H54 (cell line): ENCODE measurements around the gene DNAAF3.

Source experiments
- DNase-seq: peaks from one replicate; pipeline ENCODE4 v3.0.0; 2011; ENCODE audit warnings: low spot score, mixed read lengths; ENCODE audit not compliant: insufficient read length
- FAIRE-seq: peaks from 3 replicates; lab custom pipeline; 2011; peaks lifted over from hg19 to GRCh38; lab: Jason Lieb, UNC
- POLR2A ChIP-seq: IDR thresholded peaks from 2 replicates; pipeline ENCODE4 v1.6.1; 2011; ENCODE audit warnings: low read depth, mild to moderate bottlenecking, low read length

DNAAF3 gene

DNA sequence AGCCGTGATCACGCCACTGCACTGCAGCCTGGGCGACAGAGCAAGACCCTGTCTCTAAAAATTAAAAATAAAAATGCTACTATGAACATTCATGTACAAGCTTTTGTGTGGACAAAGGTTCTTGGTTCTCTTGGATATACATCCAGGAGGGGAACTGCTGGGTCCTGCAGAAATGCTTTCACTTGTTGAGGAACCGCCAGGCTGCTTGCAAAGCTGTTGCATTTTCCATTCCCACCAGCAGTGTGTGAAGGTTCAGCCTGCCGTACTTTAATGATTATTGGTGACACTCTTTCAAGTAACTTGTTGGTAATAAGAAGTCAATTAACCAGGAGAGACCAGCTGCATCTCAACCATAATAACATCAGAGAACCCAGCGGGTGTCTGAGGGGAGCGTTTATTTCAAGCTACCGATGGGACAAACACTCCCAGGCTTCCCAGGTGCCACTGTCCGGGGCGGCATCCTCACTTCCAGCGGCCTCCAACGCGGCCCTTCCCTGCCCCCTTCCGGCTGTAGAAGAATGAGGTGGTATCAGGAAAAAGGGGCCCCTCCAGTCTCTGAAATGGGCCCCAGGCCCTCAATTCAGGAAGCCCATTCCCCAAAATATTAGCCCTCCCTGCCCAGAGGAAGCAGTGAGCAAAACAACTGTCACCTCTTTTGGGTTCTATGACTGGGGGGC is 33.8 kb downstream of the DNAAF3 start:
- no peak for TF ChIP-seq POLR2A
- FAIRE-seq, result no peak

DNA sequence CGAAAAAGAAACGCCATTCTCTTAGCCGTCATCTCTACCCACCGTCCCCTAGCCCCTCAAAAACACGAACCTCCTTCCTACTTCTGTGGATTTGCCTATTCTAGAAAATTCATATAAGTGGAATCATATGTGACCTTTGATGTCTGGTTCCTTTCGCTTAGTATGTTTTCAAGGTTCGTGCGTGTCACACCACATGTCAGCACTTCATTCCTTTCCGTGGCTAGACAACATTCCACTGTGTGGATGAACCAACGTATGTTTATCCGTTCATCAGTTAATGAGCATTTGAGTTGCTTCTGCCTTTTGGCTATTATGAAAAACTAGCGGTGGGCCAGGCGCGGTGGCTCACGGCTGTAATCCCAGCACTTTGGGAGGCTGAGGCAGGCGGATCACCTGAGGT is 35.0 kb downstream of the DNAAF3 start:
- FAIRE-seq (no peak), DNase-seq (no peak)
- TF ChIP-seq POLR2A, result no peak

More for the DNA sequence above, 33.8 kb downstream of the DNAAF3 start:
- no peak for DNase-seq

DNA sequence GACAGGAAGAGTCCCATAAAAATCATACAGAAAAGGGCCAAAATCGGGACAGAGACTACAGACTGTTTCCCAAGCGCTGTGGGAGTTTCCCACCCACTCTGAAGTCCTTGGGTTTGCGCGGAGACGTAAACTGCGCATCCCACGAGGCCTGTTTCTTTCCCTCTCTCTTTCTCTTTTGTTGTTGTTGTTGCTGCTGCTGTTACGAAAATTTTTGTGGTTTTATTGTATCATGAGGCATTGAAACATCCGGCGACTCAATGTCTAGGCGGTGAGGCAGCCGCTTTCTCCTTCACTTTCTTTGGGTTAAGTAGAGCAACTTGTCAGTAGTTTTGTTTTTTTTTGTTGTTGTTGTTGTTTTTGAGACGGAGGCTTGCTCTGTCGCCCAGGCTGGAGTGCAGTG is 47.4 kb downstream of the DNAAF3 start:
- FAIRE-seq (no peak), DNase-seq (no peak)
- no peak for TF ChIP-seq POLR2A

DNA sequence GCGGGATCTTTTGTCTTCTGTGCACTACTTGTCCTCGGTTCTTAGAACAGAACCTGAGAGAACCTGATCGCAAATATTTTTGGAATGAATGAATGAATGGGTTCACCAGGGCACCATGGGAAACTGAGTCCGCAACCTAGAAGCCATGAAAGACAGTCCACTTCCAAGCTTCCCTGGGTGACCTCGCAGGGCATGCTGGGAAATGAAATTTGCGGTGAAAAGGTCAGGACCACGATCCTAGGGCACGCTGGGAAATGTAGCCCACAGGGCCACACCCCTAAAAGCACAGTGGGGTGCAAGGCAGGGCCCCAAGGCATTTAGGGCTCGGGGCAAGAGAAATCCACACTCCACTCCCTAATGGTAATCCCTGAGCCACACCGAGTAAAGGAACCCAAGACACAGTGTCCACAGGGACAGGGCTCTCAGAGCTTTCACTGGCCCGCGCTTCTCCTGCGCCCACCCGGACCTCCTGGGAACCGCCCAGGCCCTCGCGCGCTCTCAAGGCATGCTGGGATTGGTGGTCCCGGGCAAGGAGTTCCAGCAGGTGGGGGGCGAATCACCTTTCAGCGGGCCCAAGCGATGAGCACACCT is 47.9 kb downstream of the DNAAF3 start:
- FAIRE-seq (no peak), DNase-seq (no peak)
- no peak for TF ChIP-seq POLR2A

DNA sequence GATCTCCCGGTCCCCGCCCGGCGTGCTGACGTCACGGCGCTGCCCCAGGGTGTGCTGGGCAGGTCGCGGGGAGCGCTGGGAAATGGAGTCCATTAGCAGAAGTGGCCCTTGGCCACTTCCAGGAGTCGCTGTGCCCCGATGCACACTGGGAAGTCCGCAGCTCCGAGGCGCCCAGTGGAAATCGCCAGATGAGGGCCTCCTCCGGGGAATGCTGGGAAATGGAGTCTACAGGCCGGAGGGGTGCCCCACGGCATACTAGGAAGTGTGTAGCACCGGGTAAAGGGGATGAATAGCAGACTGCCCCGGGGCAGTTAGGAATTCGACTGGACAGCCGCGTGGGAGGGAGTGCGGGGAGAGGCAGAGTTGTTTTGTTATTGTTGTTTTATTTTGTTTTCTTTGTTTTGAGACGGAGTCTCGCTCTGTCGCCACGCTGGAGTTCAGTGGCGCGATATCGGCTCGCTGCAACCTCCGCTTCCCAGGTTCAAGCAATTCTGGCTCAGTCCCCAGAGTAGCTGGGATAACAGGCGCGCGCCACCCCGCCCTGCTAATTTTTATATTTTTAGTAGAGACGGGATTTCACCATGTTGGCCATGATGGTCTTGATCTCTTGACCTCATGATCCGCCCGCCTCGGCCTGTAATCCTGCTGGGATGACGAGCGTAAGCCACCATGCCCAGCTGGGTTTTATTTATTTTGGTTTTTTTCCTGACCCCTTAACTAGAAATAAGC is 48.6 kb downstream of the DNAAF3 start:
- DNase-seq (peak; percentile 100), FAIRE-seq (peak; percentile 65)
- TF ChIP-seq POLR2A, result peak; percentile 56

DNA sequence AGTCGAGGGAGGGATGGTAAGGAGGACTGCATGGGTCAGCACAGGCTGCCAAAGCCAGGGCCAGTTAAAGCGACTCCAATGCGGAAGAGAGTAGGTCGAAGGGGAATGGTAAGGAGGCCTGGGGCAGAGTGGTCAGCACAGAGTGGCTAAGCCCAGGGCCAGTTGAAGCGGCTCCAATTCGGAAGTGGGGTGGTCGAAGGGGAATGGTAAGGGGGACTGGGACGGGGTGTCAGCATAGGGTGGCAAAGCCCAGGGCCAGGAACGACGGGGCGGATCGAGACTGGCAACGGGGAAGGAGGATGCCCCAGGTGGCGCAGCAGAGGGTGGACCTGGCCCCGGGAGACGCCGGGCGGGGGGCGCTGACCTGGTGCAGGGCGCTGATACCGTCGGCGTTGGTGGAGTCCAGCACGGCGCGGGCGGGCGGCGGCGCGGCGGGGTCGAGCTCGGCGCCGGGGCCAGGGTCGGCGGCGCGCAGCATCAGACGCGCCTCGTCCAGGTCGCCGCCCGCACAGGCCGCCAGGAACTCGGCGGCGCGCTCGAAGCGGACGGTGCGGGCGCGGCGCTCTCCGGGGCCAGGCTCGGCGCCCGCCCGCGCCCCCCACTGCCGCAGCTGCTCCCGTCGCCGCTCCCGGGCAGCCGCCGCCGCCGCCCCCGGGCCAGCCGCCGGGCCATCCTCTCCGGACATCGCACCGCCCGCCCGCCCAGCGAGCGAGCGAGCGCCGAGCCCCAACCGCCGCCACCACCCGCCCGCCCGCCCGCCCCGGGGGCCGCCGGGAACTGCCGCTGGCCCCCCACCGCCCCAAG is 49.4 kb downstream of the DNAAF3 start, which contains the start of gene PPP1R12C:
PPP1R12C (minus strand) TSS at position 779 of the 804 bp plus-strand sequence; CDS start at position 685, 94 bp downstream.
- FAIRE-seq, result no peak
- peak; percentile 63 for DNase-seq
- peak; percentile 90 for TF ChIP-seq POLR2A

DNA sequence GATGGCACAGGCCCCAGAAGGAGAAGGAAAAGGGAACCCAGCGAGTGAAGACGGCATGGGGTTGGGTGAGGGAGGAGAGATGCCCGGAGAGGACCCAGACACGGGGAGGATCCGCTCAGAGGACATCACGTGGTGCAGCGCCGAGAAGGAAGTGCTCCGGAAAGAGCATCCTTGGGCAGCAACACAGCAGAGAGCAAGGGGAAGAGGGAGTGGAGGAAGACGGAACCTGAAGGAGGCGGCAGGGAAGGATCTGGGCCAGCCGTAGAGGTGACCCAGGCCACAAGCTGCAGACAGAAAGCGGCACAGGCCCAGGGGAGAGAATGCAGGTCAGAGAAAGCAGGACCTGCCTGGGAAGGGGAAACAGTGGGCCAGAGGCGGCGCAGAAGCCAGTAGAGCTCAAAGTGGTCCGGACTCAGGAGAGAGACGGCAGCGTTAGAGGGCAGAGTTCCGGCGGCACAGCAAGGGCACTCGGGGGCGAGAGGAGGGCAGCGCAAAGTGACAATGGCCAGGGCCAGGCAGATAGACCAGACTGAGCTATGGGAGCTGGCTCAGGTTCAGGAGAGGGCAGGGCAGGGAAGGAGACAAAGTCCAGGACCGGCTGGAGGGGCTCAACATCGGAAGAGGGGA is 50.1 kb downstream of the DNAAF3 start:
- no peak for FAIRE-seq
- TF ChIP-seq POLR2A, result peak; percentile 28; the same call in 1 of the 2 replicates
- peak; percentile 82 for DNase-seq

DNA sequence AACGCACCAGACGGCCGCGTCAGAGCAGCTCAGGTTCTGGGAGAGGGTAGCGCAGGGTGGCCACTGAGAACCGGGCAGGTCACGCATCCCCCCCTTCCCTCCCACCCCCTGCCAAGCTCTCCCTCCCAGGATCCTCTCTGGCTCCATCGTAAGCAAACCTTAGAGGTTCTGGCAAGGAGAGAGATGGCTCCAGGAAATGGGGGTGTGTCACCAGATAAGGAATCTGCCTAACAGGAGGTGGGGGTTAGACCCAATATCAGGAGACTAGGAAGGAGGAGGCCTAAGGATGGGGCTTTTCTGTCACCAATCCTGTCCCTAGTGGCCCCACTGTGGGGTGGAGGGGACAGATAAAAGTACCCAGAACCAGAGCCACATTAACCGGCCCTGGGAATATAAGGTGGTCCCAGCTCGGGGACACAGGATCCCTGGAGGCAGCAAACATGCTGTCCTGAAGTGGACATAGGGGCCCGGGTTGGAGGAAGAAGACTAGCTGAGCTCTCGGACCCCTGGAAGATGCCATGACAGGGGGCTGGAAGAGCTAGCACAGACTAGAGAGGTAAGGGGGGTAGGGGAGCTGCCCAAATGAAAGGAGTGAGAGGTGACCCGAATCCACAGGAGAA is 50.9 kb downstream of the DNAAF3 start:
- no peak for TF ChIP-seq POLR2A
- FAIRE-seq (no peak), DNase-seq (no peak)

DNA sequence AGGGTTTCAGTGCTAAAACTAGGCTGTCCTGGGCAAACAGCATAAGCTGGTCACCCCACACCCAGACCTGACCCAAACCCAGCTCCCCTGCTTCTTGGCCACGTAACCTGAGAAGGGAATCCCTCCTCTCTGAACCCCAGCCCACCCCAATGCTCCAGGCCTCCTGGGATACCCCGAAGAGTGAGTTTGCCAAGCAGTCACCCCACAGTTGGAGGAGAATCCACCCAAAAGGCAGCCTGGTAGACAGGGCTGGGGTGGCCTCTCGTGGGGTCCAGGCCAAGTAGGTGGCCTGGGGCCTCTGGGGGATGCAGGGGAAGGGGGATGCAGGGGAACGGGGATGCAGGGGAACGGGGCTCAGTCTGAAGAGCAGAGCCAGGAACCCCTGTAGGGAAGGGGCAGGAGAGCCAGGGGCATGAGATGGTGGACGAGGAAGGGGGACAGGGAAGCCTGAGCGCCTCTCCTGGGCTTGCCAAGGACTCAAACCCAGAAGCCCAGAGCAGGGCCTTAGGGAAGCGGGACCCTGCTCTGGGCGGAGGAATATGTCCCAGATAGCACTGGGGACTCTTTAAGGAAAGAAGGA is 51.8 kb downstream of the DNAAF3 start:
- no peak for DNase-seq
- no peak for TF ChIP-seq POLR2A
- no peak for FAIRE-seq

DNA sequence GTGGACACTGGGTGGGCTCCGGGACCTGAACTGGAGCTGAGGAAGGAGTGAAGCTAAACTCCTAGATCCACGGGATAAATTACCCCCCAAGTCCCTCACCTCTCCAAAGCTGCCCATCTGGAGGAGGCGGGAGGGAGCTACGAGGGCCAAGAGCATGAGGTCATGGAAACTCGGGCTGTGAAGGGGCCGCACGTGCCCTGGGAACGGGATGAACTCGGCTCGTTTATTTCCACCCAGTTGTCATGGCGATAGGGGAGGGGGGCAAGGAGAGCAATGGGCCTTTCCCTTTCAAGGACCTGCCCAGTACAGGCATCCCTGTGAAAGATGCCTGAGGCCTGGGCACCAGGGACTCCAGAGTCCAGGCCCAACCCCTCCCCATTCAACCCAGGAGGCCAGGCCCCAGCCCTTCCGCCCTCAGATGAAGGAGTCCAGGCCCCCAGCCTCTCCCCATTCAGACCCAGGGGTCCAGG is 52.8 kb downstream of the DNAAF3 start:
- TF ChIP-seq POLR2A, result no peak
- FAIRE-seq (no peak), DNase-seq (peak; percentile 88)

DNA sequence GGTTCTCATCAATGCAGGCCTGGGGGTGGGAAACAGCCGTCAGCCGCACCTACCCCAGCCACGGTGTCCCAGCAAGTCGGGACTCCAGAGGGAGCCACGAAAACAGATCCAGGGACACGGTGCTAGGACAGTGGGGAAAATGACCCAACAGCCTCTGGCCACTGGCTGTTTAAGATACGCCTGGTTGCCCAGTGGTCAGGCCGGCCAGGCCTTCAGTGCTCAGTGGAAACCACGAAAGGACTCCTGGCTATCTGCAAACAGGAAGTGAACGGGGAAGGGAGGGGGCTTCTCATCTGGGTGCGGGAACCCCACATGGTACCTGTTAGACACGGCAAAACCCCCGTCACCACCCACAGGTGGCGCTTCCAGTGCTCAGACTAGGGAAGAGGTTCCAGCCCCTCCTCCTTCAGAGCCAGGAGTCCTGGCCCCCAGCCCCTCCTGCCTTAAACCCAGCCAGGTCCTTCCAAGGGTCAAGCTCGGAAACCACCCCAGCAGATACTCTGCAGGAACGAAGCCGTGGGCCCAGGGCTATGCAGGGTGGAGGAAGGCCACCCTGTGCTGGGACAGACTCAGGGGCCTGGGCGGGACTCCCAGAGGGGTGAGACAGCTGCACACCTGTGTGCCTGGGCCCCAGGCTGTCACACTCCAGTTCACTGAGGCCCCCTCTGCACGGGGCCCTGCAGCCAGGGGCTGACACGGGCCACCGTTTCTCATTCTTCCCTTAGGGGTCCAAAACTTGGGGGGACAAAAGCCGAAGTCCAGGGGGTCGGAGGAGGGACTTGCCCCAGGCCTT is 53.4 kb downstream of the DNAAF3 start:
- FAIRE-seq (no peak), DNase-seq (no peak)
- TF ChIP-seq POLR2A, result no peak
